Fibroblast of lung (primary cell): ENCODE results near the gene DDAH1. TPM values are rescaled to one million over a fixed set of nuclear protein-coding genes. Genes with fewer than 3 reads are reported as not detected.

Experiments
- DNase-seq, 2 donors: peaks; one replicate each; pipeline versions ENCODE4 v3.0.0 to v3.0.0-alpha.2; 2010; ENCODE audit warnings: low read depth in 2 of 2
- H2AFZ ChIP-seq: 2 replicates; pipeline ENCODE4 v1.5.1; 2012; ENCODE audit warnings: low read length, control low read depth, inconsistent platforms
- H3K27ac ChIP-seq: 2 replicates; pipeline ENCODE4 v1.5.1; 2011; ENCODE audit warnings: low read length, control low read depth; ENCODE audit not compliant: insufficient read depth
- H3K27me3 ChIP-seq: 2 replicates; pipeline ENCODE4 v1.5.1; 2011; ENCODE audit warnings: mild to moderate bottlenecking, low read length; ENCODE audit not compliant: control insufficient read depth, insufficient read depth
- H3K36me3 ChIP-seq: 2 replicates; pipeline ENCODE4 v1.5.1; 2011; ENCODE audit warnings: low read length; ENCODE audit not compliant: control insufficient read depth, insufficient read depth
- H3K4me1 ChIP-seq: 2 replicates; pipeline ENCODE4 v1.5.1; 2011; ENCODE audit warnings: low read length; ENCODE audit not compliant: control insufficient read depth, insufficient read depth; ENCODE audit errors: extremely low read depth
- H3K4me2 ChIP-seq: 2 replicates; pipeline ENCODE4 v1.5.1; 2011; ENCODE audit warnings: low read length, control low read depth; ENCODE audit not compliant: insufficient read depth; ENCODE audit errors: extremely low read depth
- H3K4me3 ChIP-seq, 4 experiments: fragments of 200-600 bp in 1 of 4; sonication (generic) in 1 of 4; replicated peaks in 1 of 4; 2 replicates each; pipeline ENCODE4 v1.5.1; 2011 to 2016; ENCODE audit warnings: low read length in 4 of 4, low read depth in 3 of 4, mild to moderate bottlenecking in 3 of 4, control low read depth in 2 of 4, inconsistent platforms in 1 of 4, mixed read lengths in 1 of 4; ENCODE audit not compliant: insufficient read depth in 1 of 4; ENCODE audit errors: control extremely low read depth in 1 of 4
- H3K79me2 ChIP-seq: 2 replicates; pipeline ENCODE4 v1.5.1; 2012; ENCODE audit warnings: mild to moderate bottlenecking, low read length, inconsistent platforms; ENCODE audit not compliant: control insufficient read depth, insufficient read depth
- H3K9ac ChIP-seq: 2 replicates; pipeline ENCODE4 v1.5.1; 2011; ENCODE audit warnings: mild to moderate bottlenecking, low read length, control low read depth; ENCODE audit not compliant: insufficient read depth
- H3K9me3 ChIP-seq: 2 replicates; pipeline ENCODE4 v1.5.1; 2012; ENCODE audit warnings: low read depth, low read length; ENCODE audit not compliant: control insufficient read depth, insufficient read depth
- H4K20me1 ChIP-seq: 2 replicates; pipeline ENCODE4 v1.5.1; 2011; ENCODE audit warnings: low read length; ENCODE audit not compliant: control insufficient read depth, insufficient read depth; ENCODE audit errors: extremely low read depth
- EZH2 ChIP-seq: IDR thresholded peaks from 2 replicates; pipeline ENCODE4 v1.5.1; 2012; ENCODE audit warnings: low read length, control low read depth, mild to moderate bottlenecking; ENCODE audit errors: missing control alignments
- polyA plus RNA-seq, 2 donors: library from polyadenylated mRNA; depleted of rRNA in 1 of 2; stranded (reverse) in 1 of 2; unstranded in 1 of 2; fragments of >200 nt; gene quantifications; 2 replicates each; pipeline ENCODE4 v1.2.1, GENCODE V29; 2011 to 2012; ENCODE audit warnings: missing spikeins in 1 of 2
- total RNA-seq: library from RNA; depleted of rRNA; stranded (reverse); fragments of >200 nt; gene quantifications from 2 replicates; pipeline ENCODE4 v1.2.1, GENCODE V29; 2014
- TF ChIP-seq, protein P1 (sequence below), 2 donors: IDR thresholded peaks in 1 of 2; conservative IDR thresholded peaks in 1 of 2; 1 replicate in 1 of 2; 2 replicates in 1 of 2; pipeline ENCODE4 v1.5.1; 2011 to 2012; ENCODE audit warnings: low read length in 2 of 2, control low read depth in 1 of 2, inconsistent platforms in 1 of 2, low read depth in 1 of 2, mild to moderate bottlenecking in 1 of 2

DDAH1 gene
- total and polyA plus RNA-seq, 2 donors (not counting 1 experiment from before 2014, with no cell fraction given): 50.0 to 218 TPM

DNA sequence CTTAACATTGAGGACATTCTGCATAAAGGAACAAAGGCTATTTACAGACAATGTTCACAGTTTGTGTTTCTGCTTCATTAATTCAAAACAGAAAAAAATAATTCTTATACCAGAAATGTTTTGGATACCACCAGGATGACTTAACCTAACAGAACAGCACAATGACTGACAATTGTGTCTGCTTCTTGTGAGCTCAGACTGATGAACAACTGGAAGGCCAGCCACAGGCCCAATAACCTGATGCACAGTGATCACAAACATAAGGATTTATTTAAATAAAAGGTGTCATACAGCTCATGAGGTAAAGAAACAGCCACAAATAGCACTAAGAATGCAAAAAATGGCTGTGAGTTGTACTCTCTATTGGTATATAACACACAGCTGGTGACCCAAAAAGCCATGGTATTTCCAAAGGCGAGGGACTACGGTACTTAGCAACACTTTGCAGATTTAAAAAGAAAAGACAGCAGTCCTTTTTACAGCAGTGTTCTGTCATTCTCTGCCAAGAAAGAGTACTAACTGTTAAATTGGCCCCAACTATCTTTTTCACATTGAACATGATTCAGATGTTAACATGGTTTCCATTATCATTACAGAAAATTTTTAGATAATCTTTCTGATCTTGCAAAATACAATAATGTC lies 32.1 kb upstream of the DDAH1 start:
- Histone ChIP-seq H2AFZ (no peak overlapping the region), H3K4me3 (no peak overlapping the region), H3K27ac (no peak overlapping the region), H3K36me3 (no peaks in the 10 kb centered on the region), H3K9ac (no peak overlapping the region), H3K4me2 (no peak overlapping the region), H4K20me1 (no peaks in the 10 kb centered on the region), H3K79me2 (peaks cover 5% of the 10 kb centered on the region), H3K27me3 (no peaks in the 10 kb centered on the region), H3K9me3 (no peaks in the 10 kb centered on the region), H3K4me1 (peaks cover 9% of the 10 kb centered on the region)
- peak in 1 of 2 donors; percentile 73 for DNase-seq
- no peak for TF ChIP-seq EZH2
- TF ChIP-seq, protein P1, sequence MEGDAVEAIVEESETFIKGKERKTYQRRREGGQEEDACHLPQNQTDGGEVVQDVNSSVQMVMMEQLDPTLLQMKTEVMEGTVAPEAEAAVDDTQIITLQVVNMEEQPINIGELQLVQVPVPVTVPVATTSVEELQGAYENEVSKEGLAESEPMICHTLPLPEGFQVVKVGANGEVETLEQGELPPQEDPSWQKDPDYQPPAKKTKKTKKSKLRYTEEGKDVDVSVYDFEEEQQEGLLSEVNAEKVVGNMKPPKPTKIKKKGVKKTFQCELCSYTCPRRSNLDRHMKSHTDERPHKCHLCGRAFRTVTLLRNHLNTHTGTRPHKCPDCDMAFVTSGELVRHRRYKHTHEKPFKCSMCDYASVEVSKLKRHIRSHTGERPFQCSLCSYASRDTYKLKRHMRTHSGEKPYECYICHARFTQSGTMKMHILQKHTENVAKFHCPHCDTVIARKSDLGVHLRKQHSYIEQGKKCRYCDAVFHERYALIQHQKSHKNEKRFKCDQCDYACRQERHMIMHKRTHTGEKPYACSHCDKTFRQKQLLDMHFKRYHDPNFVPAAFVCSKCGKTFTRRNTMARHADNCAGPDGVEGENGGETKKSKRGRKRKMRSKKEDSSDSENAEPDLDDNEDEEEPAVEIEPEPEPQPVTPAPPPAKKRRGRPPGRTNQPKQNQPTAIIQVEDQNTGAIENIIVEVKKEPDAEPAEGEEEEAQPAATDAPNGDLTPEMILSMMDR (conservative IDR thresholded peaks at IDR 0.05 in 1 of 2, IDR thresholded peaks at IDR 0.05 in 1 of 2; ENCODE audit: low read depth in 1 of 2, low read length in 2 of 2): no peak

DNA sequence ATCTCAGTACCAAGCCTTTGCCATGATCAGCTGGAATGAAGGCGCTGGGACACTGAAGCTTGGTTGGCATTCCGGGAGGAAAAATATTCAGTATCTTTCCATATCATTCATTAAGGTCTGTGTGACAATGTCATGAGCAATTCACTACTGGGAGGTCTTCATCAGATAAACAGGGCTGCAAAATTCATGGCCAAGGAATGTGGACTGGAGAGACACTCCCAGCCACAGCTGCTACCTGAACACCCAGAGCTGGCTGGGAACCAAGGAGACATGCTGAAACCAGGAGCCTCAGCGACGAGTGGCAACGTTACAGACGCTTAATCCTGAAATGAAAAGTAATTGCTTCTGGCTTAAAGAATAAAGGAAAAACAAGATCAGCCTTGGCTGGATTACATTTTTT lies 30.6 kb upstream of the DDAH1 start:
- DNase-seq: peak in 1 of 2 donors; percentile 85
- Histone ChIP-seq H3K27ac (no peak overlapping the region), H3K4me2 (peak overlapping the region; percentile 62), H2AFZ (no peak overlapping the region), H3K79me2 (no peaks in the 10 kb centered on the region), H3K36me3 (peaks cover 3% of the 10 kb centered on the region), H3K9ac (no peak overlapping the region), H3K4me1 (peaks cover 7% of the 10 kb centered on the region), H3K9me3 (no peaks in the 10 kb centered on the region), H3K4me3 (no peak overlapping the region), H3K27me3 (no peaks in the 10 kb centered on the region), H4K20me1 (no peaks in the 10 kb centered on the region)
- no peak for TF ChIP-seq EZH2

DNA sequence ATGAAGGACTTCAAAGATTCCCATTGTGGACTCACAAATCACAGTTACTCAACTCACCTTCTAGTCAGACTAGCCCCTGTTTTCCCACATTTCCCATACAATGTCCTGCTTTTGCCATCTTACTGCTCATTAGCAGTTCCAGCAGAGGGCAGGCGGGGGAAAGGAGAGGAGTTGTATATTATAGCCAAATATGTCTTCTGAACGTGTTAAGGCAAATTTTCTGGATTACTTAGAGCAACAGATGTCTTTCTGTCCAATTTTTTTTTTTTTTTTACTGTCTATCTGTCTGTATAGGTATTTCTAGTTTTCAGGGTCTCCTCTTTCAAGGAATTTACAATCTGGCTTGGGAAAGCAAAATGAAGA lies 29.9 kb upstream of the DDAH1 start:
- H3K4me3 ChIP-seq: no peak overlapping the region
- peaks cover 7% of the 10 kb centered on the region for H3K4me1 ChIP-seq
- H3K79me2 ChIP-seq: no peaks in the 10 kb centered on the region
- no peak overlapping the region for H3K4me2 ChIP-seq
- DNase-seq: peak; percentile 44 to 50
- H2AFZ ChIP-seq: no peak overlapping the region
- H3K9ac ChIP-seq: no peak overlapping the region
- H3K27me3 ChIP-seq: no peaks in the 10 kb centered on the region
- peaks cover 3% of the 10 kb centered on the region for H3K36me3 ChIP-seq
- TF ChIP-seq EZH2: no peak
- TF ChIP-seq, protein P1 (conservative IDR thresholded peaks at IDR 0.05 in 1 of 2, IDR thresholded peaks at IDR 0.05 in 1 of 2; ENCODE audit: low read depth in 1 of 2, low read length in 2 of 2): peak; percentile 11 to 49
- no peaks in the 10 kb centered on the region for H3K9me3 ChIP-seq
- H4K20me1 ChIP-seq: no peaks in the 10 kb centered on the region
- H3K27ac ChIP-seq: no peak overlapping the region
